Stimulated activated CD4-positive, alpha-beta T cell treated with anti-CD3 and anti-CD28 coated beads, Interleukin-12 subunit alpha, Interleukin-12 subunit beta, amount 100 ng/mL, for 48 hours (primary cell): ENCODE measurements around the gene TMEM207.
"Not testable (repeated sequence)": the region's sequence is repeated elsewhere in the genome, so short reads cannot be mapped to it uniquely, and the experiment has no call there.

Experiments used
- DNase-seq, 3 donors: peaks; one replicate each; pipeline ENCODE4 v3.0.0-alpha.2; 2020; ENCODE audit warnings: low read depth in 2 of 3, low spot score in 1 of 3

The TMEM207 gene

GRCh38 chr3:190449801-190450200, at the start of gene TMEM207:
Gene TMEM207 (minus strand): TSS chr3:190449901. CDS start chr3:190449809, 92 bp downstream.
- no peak for DNase-seq

GRCh38 chr3:190499122-190499521, 49.4 kb upstream of the TMEM207 start:
- DNase-seq = no peak

GRCh38 chr3:190498293-190498692, 48.6 kb upstream of the TMEM207 start:
- DNase-seq = no peak

GRCh38 chr3:190497811-190498210, 48.1 kb upstream of the TMEM207 start:
- DNase-seq = no peak

- no peak for DNase-seq
Measured at GRCh38 chr3:190496859-190497258, 47.2 kb upstream of the TMEM207 start.

- DNase-seq = no peak
Measured at GRCh38 chr3:190495796-190496195, 46.1 kb upstream of the TMEM207 start.

GRCh38 chr3:190495354-190495753, 45.7 kb upstream of the TMEM207 start:
- DNase-seq = no peak

- no peak for DNase-seq
Measured at GRCh38 chr3:190494907-190495306, 45.2 kb upstream of the TMEM207 start.

- no peak for DNase-seq
Measured at GRCh38 chr3:190492966-190493365, 43.3 kb upstream of the TMEM207 start.

- no peak for DNase-seq
Measured at GRCh38 chr3:190492129-190492528, 42.4 kb upstream of the TMEM207 start.

GRCh38 chr3:190491533-190492054, 41.9 kb upstream of the TMEM207 start:
- DNase-seq = peak in 1 of 3 donors; percentile 37

GRCh38 chr3:190486908-190487607, 37.4 kb upstream of the TMEM207 start:
- DNase-seq = no peak

GRCh38 chr3:190486533-190486864, 36.8 kb upstream of the TMEM207 start:
- no peak for DNase-seq

GRCh38 chr3:190485830-190486532, 36.3 kb upstream of the TMEM207 start:
- no peak for DNase-seq

- DNase-seq = no peak
Measured at GRCh38 chr3:190481779-190482178, 32.1 kb upstream of the TMEM207 start.

GRCh38 chr3:190473261-190473660, 23.6 kb upstream of the TMEM207 start:
- DNase-seq = not testable (repeated sequence)

GRCh38 chr3:190467922-190468321, 18.2 kb upstream of the TMEM207 start:
- no peak for DNase-seq

- no peak for DNase-seq
Measured at GRCh38 chr3:190458040-190458439, 8.3 kb upstream of the TMEM207 start.

- DNase-seq = no peak
Measured at GRCh38 chr3:190456770-190457169, 7.1 kb upstream of the TMEM207 start.

- DNase-seq = no peak
Measured at GRCh38 chr3:190455828-190456227, 6.1 kb upstream of the TMEM207 start.

GRCh38 chr3:190448256-190448655, 1.4 kb downstream of the TMEM207 start:
- DNase-seq = no peak

- no peak for DNase-seq
Measured at GRCh38 chr3:190446573-190447279, 3.0 kb downstream of the TMEM207 start.
